Activated CD4-positive, alpha-beta T cell treated with anti-CD3 and anti-CD28 coated beads, Interleukin-2, Interleukin-6, amounts not matched to agents 100 ng/mL and 50 ng/mL, durations not matched to agents 16 hours and 8 hours (primary cell): ENCODE measurements around the gene XIST.
"Not testable (repeated sequence)": the region's sequence is repeated elsewhere in the genome, so short reads cannot be mapped to it uniquely, and the experiment has no call there.

ENCODE experiments used
- DNase-seq: peaks from one replicate; pipeline ENCODE4 v3.0.0-alpha.2; 2020

Gene XIST

DNA sequence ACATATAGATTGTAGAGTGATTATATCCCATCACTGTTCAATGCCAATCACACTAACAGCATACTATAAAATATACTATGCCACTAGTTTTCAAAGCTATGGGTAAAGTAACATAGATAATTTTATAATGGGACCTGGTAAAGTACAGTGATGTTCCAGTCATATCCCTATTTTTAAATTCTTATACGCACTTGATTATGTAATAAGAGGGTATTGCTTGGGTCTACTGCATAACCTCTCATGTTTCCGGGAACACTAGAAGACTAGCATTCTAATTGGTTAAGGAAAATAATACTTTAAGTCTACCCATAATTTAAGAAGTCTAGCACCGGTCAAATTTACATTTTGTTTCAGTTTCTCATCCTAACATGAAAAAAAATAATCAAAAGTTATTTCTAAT, 14.4 kb downstream of the XIST start:
- no peak for DNase-seq

DNA sequence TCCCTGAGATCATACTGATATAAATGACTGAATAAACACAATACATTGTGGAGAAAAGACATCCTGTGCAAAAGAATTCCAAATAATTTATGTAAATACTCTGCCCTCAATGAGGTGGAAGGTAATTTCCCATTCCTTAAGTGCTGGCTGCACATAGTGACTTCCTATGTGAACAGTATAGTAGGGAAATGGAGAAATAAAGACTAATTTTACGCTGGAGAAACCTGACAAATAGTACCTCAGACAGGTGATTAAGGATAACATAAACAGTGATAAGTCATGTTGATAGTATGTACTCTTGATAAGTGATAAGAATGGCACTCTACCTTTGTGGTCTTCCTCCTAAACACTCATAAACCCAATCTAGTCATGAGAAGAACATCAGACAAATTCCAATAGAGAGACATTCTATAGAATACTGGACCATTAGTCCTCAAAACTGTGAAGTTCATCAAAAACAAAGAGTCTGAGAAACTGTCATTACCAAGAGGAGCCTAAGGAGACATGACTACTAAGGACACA, 15.5 kb downstream of the XIST start:
- no peak for DNase-seq

DNA sequence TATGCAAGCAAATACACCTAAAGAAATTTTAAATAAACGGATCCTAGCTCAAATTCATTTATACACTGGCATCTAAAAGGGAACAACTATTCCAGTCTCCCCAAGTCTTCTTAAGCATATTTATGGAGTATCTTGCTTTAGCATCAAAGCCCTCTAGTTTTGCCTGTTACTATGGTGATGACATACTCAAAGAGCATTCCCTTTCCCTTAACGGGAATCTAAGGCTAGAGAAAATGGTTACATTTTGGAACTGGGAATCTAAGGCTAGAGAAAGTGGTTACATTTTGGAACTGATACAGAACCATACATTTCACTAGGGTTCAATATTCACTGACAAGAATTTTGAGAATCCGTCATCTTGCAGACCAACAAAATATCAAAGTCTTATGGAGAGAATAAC, 18.3 kb downstream of the XIST start:
- no peak for DNase-seq

DNA sequence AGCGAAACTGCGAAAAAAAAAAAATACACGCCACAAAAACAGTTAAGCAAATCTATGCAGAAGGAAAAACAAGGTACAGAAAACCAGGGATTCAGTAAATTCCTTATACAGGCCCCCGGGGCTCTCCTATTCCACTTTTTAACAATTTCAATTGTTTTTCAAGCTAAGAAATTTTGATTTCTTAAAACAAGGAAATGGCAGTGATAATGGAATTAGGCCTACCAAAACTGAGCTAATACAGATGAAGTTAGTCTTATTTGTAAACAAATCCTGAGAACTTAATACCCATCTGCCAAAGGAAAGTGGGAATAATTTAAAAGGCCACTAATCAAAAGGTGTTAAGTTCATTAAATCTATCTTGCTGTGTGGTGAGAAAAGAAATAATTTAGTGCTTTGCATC, 20.2 kb downstream of the XIST start:
- DNase-seq, result no peak

DNA sequence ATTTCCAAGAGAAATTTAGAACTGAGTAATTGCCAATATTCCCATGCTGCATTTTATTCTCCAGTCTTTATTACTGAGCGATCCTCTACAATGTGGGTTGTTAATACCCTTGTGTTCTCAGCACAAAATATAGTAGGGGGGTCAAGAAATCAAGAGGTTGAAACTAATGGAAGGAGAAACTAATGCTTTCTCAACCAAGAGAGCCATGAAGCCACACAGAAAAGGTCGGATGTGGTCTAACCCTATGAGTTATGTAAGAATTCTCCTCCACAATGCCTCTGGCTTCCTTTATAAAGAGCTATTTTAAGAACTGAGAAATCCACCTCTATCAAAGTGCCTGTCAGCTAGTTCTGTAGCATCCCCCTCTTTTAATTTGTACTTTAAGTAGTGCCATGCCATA, 21.0 kb downstream of the XIST start:
- no peak for DNase-seq

DNA sequence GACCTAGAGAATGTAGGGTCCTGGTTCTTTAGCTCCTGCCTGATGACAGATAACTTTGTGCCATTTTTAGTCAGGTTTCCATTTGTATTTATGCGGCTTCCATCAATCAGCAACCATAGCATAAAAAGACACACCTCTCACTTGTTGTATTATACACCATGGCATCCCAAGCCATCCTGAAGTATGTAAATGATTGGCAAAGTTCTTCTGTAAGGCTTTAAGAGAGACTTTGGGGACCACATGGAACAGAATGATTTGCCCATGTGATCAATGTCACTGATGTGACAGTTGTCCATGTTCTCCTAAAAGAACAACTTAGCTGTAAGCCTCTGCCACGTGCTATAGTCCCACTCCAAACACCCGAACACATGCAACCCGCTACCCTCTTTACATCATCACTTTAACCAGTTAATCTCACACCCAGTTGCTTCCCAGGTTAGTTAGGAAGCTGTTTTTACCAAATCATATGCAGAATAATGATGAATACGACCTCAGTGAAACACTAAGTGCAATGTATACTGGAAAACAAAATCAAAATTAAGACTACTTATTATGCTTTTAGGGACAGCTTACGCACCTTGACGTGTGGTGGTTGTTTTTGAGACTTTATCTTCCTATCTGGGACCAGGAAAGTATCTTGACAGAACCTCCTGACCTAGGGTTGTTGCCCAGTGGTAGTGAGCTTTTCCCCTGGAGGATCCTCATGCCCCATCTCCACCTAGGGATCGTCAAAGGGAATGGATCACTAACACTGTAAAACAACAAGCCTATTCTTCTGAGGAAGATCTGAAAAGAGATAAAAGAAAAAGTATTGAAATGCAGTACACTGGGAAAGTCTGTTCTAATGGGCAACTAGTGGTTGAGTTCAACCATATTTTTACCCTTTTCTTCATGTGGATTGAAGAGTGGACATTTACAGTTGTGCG, 21.8 kb downstream of the XIST start:
- DNase-seq, result no peak

DNA sequence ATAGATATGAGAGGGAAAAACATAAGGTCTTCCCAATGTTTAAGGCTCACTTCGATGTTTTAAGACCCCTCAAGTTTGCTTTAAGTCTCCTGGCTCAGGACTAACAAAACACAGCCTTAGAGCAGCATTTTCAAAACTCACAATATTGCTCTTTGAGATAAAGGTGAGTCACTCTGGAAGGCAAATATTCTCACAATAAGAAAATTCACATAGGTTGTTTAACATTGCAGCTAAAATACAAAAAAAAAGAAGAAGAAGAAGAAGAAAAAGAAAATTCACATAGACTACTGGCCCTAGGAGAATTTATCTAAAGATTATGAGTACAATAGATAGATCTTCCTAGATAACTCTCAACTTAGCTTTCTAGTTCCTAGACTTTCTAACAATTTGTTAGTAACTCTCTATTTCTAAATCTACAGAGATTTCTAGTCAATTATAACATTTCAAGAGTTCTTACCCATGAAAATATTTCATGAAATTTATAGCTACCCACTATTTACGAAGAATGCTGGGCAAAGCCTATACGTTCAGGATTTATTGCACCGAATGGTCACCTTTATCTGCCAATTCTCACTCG, 22.5 kb downstream of the XIST start:
- no peak for DNase-seq

DNA sequence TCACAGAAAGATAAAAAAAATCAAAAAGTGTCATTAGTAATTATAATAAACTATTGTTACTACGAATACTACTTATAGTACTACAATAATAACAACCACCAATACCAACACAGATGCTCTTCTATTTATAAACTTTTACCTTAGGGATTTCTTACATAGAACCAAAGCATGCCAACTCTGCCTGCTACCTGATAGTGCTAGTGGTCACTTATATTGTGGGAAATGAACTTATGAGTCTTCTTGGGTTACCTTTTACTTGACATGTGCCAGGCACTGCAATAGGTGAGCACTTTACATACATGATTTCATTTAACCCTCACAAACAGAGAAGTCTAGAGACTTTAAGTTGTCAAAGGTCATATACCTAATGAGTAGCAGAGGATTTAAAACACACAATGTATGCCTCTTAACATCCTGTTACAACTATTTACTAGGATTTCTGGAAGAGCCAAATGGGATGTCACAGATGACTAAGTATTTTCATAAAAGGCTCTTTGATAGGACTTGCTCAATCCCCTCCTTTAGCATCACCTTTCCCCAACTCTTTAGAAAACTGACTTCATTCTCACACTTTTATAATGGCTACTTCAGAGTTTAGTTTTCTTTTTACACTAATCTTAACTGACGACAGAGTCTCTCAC, 24.3 kb downstream of the XIST start:
- no peak for DNase-seq

DNA sequence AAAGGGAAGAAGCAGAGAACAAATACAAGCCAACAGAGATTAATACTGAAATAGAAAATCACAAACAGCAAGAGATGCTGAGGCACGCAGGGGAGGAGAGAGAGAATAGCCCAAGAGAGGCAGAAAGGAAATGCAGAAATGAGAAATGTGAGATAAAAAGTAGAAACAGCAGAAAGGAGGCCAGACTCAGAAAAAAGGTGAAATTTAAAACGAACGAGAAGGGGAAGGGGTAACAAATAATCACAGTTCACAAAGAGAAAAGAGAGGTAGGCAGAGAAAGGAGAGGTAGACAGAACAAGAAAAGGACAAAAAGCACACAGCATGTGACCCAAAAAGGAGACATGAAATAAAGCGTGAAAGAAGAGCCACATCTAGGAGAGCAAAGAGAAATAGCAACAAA, 25.1 kb downstream of the XIST start:
- no peak for DNase-seq

DNA sequence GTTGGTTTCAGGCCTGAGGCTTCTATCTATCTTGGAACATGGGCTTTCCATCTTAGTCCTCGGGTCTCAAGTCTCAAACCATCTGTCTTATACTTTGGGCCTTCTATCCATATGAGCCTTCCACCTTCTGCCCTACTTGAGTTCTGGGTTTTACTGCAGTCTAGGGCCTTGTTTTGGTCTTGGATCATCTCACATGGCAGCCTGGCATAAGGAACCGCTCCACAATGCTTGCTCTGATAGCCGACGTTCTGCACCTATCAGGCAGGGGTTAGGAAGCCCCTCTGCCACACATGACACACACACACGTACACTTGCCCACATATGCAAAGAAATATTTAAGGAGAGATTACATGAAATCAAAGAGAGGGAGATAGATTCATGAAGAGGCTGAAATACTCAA, 25.5 kb downstream of the XIST start:
- no peak for DNase-seq

DNA sequence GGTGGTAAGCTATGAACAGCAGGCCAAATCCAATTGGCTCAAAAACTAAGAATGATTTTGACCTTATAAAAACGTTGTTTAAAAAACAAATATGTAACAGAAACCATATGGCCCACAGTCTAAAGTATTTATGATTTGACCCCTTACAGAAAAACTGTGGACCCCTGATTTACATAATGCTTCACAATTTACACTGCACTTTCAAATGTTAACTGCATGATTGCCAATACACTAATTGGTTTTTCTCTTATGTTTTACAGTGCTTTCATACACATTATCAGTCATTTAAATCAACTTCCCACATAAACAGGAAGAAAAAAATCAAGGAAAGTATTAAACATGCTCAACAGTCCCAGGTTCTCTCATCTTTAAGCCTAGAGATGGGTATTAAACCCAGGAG, 26.9 kb downstream of the XIST start:
- no peak for DNase-seq

DNA sequence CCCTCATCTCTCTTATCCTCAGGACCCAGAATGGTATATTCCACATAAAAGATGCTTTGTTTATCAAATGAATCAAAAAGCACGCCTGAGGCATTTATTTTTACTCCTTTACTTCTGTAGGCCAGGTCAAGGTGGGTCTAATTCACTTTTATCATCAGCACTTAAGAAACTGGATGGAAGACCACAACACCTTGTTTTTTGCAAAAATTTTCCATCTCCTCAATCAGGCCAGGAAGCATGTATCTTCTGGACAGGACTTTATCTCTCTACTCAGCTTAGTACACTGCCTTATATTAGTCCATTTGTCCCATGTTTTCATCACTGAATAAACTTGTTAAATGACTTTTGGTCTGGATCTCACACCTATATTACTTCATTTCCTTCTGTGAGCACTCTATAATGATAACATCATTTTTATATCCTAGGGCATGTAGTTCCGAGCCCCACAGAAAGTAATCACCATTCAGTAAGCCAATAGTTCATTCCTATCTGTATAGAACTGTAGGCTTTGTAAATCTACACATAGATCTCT, 29.0 kb downstream of the XIST start:
- no peak for DNase-seq

DNA sequence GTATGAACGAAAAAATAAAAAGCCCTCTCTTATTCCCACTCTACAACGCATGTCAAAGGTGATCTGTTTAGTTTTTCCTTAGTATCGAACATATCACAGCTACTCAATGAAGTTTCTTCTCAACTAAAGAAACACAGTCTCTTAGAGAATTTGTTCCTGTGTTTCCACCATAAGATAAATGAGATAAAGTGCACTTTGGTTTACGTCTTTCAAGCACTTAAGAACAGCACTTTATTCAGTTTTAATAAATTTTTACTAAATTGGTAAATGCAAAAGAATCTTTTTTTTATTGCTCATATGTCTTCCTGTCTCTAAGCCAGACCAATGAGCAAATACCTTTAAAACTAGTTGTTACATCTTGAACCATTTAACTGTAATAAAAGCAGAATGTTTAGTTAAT, 29.7 kb downstream of the XIST start:
- no peak for DNase-seq

DNA sequence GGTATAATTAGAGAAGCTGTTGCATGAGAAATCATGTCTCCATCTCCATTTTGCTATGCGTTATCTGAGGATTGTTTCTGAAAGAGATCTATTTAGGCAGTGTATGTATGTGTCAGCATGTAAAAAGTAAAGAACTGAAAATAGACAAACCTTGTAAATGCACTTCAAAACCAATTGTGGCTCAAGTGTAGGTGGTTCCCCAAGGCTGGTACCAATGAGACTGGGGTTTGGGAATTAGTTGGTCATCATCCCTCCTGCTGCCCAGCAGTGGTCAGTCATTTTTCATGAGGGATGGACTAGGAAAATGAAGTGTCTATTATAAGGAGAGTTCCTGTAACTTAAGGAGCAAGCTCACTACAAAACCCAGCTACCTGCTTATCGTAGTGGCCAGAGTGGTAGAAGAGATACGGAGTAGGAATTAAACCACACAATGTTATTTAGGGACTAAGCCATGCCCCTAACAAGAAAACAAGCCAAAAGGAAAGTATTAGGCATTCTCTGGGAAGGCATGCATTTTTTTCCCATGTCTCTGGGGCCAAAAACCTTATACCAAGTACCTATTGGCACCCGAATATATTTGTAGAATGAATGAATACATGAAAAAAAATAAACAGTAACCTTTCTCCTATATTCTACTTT, 30.5 kb downstream of the XIST start:
- no peak for DNase-seq

DNA sequence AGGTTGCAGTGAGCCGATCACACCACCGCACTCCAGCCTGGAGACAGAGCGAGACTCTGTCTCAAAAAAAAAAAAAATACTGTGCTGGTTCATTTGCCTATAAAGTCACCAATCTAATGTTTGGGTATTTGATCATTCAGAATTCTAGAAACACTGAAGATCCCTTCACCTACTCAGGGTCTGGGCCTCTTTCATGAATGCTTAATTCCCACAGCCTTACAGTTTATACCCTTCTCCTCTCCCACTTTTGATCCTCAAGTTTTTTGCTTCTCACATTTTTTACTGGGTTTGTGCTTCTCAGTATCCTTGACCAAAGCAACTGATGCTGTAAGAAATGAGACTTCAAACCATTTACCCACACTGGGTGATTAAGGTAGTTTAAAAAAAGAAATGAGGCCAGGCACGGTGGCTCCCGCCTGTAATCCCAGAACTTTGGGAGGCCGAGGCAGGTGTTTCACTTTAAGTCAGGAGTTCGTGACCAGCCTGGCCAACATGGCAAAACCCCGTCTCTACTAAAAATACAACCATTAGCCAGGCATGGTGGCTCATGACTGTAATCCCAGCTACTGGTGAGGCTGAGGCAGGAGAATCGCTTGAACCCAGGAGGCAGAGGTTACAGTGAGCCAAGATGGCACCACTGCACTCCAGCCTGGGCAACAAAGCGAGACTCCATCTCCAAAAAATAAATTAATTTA, 32.5 kb downstream of the XIST start:
- DNase-seq, result not testable (repeated sequence)

DNA sequence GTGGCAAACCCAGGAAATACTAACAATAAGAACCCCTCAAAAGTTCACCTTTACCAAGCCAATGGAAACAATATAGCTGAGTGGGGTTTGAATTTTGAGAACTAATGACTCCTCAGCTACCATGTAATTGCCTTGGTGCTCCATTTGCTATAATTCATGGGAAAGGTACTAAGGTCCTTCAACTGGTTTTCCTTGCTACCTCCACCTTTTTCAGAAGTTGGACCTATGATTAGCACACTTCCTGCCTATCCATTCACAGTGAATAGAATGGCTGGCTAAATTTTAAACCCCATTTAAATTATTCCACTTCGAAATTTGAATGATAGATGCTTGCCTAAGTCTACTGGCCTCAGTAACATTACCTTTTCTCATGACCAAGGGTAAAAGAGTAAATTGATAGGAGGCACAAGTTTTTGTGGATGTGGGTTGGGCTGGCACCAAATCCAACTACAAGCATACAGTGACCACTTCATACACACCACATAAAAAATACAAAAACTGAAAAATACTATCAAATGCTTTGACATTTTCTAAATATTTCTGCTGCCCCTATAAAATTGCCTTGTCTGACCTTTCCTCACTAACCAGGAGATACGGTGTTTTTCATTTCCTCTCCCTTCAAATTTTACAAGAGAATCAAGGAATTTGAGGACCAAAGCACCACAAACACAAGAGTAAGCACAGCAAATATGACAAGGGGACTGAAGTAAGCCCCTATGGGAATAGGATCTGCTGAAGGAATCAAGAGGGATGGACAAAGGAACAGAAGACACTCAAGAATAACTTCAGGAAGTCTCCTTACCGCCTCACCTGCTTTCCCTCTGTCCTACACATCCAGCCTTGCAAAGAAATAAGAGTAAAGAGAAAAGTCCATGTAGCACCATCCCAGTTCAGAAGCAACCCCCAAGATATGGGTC, 34.1 kb downstream of the XIST start:
- DNase-seq, result no peak

DNA sequence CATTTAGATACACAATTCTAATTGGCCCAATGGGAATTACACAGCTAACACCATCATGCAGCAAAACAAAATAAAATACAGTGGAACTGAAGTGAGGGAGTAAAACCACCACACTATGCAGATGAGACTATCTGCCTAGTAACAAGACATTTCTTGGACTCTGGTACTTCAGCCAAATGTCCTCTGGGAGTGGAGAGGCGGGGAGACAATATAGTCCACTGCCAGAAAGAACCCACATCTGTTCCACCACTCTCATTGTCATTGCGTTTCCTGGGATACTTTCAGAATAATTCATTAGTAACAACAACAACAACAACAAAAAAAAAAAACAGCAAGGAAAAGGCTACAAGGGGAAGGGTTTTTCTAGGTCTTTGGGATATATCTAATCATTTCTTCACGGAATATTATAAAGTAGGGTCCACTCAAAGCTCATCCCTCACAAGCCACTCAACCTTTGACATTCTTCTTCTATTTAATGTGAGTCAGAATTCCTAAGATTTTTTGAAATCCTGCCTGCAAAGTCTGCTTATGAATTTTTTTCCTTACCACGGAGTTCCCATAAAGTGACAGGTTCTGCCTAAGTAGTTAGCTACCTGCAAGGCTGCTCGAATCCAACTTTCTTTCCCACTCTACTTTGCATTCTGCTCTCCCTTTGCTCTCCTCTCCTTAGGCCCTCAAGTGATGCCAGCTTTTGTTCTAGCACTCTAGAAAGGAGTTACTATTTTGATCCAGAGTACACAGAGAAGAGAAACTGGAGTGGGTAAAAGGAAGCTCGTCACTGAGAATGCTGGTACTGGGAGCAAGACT, 34.9 kb downstream of the XIST start:
- DNase-seq, result no peak

DNA sequence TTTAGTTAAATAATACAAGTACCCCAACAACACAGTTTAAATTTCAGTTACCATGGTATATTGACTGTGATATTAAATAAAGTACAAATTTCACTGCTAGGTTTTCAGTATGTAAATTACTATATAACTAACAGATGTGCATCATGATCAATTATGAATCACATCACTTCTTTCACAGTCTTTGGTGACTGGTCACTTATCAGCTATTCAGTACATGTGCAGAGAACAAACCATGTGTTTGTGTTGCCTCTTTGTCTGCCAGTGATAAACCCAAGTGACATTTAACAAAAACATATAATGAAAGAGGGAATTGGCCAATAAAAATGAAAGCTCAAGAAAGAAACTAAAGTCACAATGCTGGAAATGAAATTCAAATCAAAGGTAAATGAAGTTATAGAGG, 40.3 kb downstream of the XIST start:
- no peak for DNase-seq

DNA sequence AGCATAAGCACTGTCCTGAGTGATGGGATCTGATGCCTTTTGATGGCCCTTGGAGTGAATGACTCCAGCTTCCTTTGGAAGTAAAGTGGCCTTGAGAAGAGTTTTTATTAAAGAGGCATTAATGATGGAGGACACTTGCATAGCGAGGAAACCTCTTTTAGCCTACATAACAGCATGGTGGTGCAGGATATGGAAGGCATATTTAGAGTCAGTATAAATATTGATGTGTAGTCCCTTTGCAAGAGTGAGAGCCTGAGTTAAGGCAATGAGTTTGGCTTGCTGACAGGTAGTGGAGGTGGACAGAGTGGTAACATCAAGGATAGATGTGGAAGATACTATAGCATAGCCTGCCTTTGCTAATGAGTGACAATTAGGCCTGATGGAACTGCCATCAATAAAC, 48.4 kb downstream of the XIST start:
- not testable (repeated sequence) for DNase-seq

DNA sequence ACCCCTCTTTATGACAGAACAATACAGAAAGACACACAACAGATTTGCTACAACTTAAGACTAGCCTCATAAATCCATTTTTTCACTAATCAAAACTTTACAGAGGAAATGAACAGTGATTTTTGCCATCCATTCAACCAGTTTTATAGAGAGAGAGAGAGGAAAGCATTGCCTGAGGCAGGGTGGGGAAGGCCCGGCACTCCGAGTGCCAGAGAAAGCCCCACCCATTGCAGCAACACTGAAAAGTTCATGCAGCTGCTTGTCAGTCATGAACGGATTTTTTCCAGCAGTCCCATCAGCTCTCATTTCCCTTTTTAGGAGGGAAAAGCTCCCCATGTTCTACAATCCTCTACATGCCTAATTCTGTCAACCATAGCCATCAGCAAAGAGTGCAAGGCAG, 52.6 kb downstream of the XIST start:
- DNase-seq, result no peak

DNA sequence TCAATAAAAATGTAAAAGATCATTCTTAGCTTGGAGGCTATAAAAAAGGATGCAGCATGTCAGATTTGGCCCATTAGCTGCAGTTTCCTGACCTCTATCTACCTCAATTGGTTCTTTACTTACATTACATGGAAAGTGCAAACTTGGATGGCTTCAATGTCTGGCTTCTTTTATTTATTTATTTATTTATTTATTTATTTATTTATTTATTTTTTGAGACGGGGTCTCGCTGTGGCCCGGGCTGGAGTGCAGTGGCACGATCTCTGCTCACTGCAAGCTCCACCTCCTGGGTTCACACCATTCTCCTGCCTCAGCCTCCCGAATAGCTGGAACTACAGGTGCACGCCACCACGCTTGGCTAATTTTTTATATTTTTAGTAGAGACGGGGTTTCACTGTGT, 60.0 kb downstream of the XIST start:
- not testable (repeated sequence) for DNase-seq
